ENCODE measurements around the gene HTRA1.

- TF ChIP-seq ARNTL (CRISPR knock-in tag; IDR thresholded peaks at IDR 0.05; ENCODE audit: borderline replicate concordance, low read depth): no peak
- no peak for TF ChIP-seq PATZ1 (CRISPR knock-in tag; IDR thresholded peaks at IDR 0.05; ENCODE audit: borderline replicate concordance)
- no peak for TF ChIP-seq ZFP3 (CRISPR knock-in tag; IDR thresholded peaks at IDR 0.05)
Observed at GRCh38 chr10:122486406-122487080, 25.2 kb downstream of the HTRA1 start.

All from SK-N-SH treated with all-trans-retinoic acid at 6 μM for 48 hours (cell line).